Upper lobe of left lung (tissue), 4 donors: ENCODE results near the gene POLR2J.

ENCODE experiments used
- EP300 ChIP-seq, 4 donors: sonication (generic); formaldehyde crosslinking; IDR thresholded peaks; one replicate each; pipeline ENCODE4 v1.5.1; 2017; ENCODE audit warnings: antibody characterized with exemption in 4 of 4, control low read depth in 2 of 4
- POLR2A ChIP-seq, 4 donors: fragments of 450-650 bp; IDR thresholded peaks; one replicate each; pipeline ENCODE4 v1.5.1; 2016 to 2017; ENCODE audit warnings: antibody characterized with exemption in 4 of 4, mild to moderate bottlenecking in 2 of 4
- TF ChIP-seq, protein P1 (sequence below), 6 experiments: fragments of 450-650 bp in 4 of 6; fragments of 200-600 bp in 2 of 6; sonication (generic) in 2 of 6; IDR thresholded peaks; one replicate each; pipeline ENCODE4 v1.5.1; 2016 to 2019; ENCODE audit warnings: antibody characterized with exemption in 6 of 6

GRCh38 chr7:102472126-102473041 is 6.3 kb downstream of the POLR2J start:
- TF ChIP-seq, protein P1, sequence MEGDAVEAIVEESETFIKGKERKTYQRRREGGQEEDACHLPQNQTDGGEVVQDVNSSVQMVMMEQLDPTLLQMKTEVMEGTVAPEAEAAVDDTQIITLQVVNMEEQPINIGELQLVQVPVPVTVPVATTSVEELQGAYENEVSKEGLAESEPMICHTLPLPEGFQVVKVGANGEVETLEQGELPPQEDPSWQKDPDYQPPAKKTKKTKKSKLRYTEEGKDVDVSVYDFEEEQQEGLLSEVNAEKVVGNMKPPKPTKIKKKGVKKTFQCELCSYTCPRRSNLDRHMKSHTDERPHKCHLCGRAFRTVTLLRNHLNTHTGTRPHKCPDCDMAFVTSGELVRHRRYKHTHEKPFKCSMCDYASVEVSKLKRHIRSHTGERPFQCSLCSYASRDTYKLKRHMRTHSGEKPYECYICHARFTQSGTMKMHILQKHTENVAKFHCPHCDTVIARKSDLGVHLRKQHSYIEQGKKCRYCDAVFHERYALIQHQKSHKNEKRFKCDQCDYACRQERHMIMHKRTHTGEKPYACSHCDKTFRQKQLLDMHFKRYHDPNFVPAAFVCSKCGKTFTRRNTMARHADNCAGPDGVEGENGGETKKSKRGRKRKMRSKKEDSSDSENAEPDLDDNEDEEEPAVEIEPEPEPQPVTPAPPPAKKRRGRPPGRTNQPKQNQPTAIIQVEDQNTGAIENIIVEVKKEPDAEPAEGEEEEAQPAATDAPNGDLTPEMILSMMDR (IDR thresholded peaks at IDR 0.05): no peak
- TF ChIP-seq POLR2A (IDR thresholded peaks at IDR 0.05): no peak
- TF ChIP-seq EP300 (IDR thresholded peaks at IDR 0.05): no peak
